ENCODE measurements around the gene UEVLD.

DNA sequence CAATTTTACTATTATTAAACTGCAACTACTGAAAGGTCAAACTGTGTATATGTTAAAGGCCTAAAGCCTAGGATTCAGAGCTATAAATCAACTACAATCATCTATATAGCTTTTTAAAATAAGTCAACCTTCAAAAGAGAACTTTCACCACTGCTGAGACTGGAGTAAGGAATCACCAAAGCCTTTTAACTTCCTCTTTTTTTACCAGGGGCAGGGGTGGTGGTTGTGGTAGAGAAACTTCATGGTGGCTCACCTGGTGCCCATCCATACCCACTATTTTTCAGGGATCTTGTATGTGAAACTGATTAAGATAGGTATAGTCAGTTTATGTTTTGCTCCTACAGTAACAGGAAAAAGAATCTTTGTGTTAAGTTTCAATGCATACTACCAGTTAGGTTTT lies 93.3 kb downstream of the UEVLD start:
- TF ChIP-seq, protein P1, sequence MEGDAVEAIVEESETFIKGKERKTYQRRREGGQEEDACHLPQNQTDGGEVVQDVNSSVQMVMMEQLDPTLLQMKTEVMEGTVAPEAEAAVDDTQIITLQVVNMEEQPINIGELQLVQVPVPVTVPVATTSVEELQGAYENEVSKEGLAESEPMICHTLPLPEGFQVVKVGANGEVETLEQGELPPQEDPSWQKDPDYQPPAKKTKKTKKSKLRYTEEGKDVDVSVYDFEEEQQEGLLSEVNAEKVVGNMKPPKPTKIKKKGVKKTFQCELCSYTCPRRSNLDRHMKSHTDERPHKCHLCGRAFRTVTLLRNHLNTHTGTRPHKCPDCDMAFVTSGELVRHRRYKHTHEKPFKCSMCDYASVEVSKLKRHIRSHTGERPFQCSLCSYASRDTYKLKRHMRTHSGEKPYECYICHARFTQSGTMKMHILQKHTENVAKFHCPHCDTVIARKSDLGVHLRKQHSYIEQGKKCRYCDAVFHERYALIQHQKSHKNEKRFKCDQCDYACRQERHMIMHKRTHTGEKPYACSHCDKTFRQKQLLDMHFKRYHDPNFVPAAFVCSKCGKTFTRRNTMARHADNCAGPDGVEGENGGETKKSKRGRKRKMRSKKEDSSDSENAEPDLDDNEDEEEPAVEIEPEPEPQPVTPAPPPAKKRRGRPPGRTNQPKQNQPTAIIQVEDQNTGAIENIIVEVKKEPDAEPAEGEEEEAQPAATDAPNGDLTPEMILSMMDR (conservative IDR thresholded peaks at IDR 0.05): no peak
- no peak for TF ChIP-seq EZH2 (IDR thresholded peaks at IDR 0.05; ENCODE audit: low read depth)

Data from PC-9 (cell line).